ENCODE data around the gene POLK.

- TF ChIP-seq CTCF (IDR thresholded peaks at IDR 0.05) (no peak), POLR2A (IDR thresholded peaks at IDR 0.05) (no peak)
These were observed 108.7 kb downstream of the POLK start for GRCh38 chr5:75620184-75620959.

Data from body of pancreas (tissue), 4 donors.